NOMO-1 treated with DMSO at 0.1 percent for 48 hours (cell line): ENCODE measurements around the gene YKT6.
"Not testable (repeated sequence)": the region's sequence is repeated elsewhere in the genome, so short reads cannot be mapped to it uniquely, and the experiment has no call there.

Experiments
- DNase-seq: peaks from one replicate; lab custom pipeline; 2025; ENCODE audit not compliant: unreplicated experiment; lab: John Stamatoyannopoulos, UW

Gene YKT6

DNA sequence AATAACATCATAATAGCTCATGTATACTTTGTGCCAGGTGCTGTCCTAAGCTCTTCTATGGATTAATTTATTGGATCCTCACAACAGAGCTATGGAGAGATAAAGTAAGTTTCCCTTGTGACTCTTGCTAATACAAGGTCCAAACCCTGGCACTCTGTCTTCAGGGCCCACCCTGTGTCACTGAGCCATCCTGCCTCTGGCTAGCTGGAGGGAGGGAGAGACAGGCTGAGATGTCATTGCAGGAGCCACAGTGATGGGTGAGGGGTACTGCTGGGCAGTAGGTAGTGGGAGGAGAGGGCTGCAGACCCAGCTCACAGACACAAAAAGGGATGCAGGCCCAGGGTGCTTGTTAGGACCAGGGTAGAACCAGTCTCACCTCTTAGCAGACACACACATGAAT, 28.4 kb upstream of the YKT6 start:
- no peak for DNase-seq

DNA sequence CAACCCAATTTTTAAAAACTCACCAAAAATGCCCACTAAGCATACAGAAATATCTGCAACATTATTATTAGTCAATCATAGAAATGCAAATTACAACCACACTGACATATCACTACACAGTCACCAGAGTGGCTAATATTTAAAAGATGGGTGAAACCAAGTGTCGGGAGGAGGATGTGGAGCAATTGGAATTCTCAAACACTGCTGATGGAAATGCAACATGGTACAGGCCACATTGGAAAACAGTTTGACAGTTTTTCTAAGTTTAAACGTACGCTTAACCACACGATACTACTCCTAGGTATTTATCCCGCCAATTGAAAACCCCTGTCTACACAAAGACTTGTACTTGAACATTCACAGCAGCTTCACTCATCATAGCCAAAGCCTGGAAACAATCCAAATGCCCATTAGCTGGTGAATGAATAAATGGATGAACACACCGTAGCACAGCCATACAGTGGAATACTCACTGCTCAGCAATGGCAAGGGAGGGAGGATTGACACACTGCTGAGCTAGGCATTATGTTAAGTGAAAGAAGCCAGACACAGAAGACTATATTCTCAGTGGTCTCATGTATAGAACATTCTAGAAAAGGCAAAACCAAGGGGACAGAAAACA, 27.9 kb upstream of the YKT6 start:
- DNase-seq: no peak

DNA sequence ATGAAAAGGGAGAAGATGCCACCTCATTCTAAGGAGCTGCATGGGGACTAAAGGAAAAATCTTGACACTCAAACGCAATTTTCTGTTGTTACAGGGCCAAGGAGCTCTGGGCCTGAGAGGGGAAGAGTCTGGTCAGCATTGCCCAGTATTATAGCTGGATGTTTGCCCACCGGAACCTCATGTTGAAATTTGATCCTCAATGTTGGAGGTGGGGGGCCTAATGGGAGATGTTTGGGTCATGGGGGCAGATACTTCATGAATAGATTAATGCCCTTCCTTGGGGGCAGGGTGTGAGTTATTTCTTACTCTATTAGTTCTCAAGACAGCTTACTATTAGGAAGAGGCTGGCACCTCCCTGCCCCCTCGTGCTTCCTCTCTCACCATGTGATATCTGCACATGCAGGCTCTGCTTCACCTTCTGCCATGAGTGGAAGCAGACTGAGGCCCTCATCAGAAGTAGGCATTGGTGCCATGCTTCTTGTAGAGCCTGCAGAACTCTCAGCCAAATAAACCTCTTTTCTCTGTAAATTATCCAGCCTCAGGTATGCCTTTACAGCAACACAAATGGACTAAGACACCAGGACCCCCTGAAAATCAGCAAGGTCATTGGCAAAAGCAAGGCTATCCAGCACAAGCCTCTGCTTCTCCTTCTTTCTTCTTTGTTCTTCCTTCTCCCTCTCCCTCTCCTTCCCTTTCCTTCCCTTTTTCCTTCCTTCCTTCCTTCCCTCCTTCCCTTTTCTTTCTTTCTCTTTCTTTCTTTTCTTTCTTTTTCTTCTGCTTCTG, 26.7 kb upstream of the YKT6 start:
- no peak for DNase-seq

DNA sequence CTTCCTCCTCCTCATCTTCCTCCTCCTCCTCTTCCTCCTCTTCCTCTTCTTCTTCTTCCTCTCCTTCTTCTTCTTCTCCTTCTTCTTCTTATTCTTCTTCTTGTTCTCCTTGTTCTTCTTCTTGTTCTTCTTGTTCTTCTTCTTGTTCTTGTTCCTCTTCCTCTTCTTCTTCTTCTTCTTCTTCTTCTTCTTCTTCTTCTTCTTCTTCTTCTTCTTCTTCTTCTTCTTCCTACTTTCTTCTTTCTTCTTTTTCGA, 26.2 kb upstream of the YKT6 start:
- DNase-seq: not testable (repeated sequence)

DNA sequence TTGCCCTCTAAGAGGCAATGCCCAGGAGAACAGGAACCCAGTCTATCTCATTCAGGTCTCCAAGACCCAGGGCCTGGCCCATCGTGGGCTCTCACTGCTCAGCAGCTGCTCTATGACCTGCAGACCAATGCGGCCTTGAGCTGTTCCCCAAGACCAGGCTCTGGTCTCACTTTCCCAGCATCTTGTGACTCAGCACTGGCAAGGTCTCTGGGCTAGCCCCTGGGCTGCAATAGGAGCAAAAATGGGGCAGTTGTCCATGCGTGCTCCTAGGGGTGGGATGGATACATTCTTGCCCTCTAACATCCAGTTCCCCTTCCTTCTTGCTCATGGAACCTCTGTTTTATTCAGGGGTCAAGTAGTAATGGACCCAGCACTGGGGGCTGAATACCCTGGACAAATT, 25.0 kb upstream of the YKT6 start:
- DNase-seq: no peak

DNA sequence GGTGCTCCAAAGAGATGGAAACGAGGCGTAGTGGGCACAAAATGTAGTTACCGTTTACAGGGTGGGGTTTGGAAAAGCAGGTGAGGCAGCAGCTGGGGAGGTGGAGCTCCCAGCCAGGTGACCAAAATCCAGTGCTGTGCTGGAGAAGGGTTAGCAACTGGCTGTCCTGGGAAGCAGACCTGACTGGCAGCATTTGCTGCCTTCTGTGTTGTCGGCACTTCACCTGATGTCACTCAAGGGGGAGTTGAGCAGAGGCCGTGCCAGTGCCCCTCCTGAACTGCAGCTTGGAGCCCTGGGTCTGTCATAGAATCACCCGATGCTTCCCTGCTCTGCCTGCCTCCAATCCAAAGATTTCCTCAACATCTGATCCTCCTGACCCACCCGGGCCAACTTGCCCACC, 24.3 kb upstream of the YKT6 start:
- DNase-seq: no peak

DNA sequence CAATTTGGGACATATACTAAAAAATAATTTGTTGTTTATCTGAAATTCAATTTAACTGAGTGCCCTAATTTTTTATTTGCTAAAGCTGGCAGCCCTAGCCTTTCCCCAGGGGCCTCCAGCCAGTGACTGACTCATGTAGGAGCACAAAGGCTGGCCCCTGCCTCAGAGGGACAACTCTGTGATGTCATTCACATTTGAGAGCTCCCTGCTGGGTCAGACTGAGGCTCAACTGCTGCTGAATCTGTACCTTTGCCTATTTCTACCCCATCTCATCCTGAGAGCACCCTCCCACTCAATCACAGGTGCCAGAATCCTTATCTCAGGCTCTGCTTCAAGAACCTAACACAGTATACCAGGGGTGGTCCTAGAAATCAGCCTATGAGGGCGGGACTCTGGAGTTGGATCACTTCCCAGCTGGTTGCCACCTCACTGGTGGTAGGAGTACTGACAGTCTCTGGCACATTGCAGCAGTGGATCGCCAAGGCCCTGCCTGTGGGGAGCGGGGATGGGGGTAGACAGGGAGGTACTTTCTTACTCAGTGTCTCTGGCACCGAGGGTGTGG, 23.1 kb upstream of the YKT6 start:
- DNase-seq: no peak

DNA sequence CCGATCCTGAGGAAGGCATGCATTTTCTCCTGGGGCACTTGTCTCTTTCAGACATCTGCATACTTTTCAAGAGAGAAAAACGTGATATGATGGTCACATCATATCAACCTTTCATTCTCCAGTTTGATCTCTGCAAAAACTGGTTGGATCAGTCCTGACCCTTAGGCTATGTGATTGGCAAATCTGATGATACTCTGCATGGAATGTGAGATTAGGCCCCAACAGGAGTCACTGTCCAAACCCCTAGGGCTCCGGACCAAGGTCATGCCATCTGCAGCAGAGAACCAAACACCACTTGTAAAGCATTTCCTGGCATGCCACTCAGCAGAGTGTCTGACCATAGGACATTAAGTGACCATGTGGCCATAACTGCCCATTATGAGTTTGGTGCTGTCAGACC, 20.1 kb upstream of the YKT6 start:
- DNase-seq: no peak

DNA sequence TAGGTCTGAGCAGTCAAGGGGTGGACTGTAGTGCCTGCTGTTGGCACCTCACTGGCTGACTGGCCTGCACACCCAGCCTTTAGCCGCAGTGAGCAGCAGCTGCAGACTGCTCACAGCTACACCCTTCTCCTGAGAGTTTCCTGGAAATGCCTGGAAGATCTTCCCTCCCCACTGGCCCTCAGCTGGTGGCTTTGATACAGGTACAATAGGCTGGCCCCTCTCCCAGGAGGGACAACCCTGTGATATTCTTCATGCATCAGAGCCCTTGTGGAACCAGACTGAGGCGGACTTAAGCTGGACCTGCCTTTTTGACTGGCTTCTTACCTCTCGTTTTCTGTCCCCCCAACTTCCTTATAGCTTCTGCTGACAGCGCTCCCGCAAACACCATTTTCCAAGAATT, 18.0 kb upstream of the YKT6 start:
- no peak for DNase-seq

DNA sequence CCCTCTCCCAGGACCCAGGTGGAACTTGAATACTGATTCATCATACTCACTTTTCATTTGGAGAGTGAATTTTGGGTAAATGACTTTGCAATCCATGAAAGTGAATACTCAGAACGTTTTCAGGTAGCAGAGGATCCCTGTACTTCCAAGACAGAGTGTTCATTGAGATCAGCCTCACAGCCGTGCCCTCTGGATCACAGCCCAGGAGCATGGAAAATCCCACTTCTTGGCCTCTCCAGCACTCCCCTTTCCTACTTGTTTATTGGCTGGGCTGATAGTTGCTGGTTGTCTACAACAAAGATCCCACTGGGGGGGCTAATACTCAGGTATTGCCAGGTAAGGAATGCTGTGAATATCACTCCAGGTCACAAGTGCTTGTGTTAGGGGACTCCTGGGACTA, 17.4 kb upstream of the YKT6 start:
- no peak for DNase-seq

DNA sequence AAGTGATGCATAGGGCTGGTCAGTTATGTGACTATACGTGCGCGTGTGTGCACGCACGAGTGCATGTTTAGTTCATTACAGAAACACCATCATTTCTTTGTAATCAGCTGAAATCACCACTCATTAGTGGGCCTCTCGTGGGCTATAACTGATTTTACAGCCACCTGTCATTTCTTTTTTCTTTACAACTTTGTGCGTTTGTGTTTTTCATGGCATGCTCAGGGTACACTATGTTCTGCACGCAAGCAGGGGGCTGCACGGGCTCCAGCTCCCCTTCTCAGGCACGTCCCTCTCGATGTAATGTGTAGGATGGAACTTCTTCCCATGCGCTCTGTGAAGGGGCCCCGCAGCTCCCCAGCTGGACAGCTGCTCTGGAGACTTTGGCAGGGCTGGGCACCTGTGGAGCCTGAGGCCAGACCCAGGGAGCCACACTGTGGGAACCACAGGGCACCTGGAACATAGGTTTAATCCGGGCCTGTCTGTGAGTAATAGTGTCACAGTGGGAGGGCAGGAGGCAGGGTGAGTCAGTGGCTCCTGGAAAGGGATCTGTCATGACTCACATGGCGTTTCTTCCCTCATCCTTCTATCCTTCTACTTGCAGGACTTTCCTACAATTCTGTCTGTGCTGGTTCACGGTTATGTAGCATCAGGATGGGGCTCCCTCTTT, 16.4 kb upstream of the YKT6 start:
- DNase-seq: no peak

DNA sequence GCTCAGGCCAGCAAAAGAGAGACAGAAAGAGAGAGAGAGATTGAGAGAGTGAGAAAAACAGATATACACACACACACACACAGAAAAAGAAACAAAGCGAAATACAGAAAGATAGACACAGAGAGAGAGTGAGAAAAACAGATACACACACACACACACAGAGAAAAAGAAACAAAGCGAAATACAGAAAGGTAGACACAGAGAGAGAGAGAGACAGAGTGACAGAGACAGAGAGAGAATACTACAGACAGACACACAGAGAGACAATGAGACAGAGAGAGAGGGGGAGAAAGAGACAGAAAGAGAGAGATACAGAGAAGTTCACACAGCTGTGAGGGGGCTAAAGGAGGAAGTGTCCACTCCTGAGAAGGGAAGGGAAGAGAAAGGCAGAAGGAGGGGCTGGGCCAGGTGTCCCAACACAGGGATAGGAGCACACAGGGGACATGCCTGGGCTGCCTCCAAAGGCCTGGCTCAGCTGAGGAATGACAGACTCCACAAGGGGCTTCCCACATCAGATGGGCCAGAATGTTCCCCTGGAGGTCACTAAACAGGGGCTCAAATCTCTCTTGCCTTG, 15.8 kb upstream of the YKT6 start:
- DNase-seq: no peak

DNA sequence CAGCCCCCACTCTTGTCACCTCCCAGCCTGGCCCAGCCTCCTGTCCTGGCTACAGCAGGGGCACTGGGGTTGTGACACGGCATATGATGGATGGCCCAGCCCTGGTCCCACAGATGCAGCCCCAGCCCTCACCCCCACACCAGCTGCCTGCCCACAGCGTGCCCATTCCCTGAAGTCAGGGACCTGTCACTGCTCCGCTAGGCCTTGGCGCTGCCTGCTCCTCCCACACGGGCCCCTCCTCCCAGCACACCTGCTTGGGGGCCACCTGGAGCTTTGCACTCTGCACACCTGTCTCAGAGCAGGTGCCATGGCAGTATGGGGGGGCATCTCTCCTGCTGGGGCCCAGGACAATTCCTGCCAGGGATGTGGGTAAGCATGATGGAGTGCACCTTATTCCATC, 15.0 kb upstream of the YKT6 start:
- DNase-seq: no peak

DNA sequence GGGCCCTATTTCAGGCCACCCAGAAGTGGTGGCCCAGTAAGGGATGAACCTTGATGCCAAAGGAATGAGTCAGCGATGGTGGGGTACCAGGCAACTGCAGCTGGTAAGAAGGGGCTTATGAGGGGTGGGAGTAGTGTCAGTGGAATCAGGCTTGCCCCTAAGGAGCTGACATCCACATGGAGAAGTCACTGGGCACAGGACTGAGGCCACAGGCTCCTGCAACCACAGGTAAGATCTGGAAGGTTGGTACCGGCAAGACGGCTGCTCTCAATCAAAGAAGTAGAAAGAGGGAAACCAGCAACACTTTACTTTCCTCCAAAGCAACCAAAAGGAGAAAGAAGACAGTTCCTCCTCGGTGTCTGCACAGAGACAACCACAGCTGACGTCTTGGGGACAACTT, 14.0 kb upstream of the YKT6 start:
- DNase-seq: no peak

DNA sequence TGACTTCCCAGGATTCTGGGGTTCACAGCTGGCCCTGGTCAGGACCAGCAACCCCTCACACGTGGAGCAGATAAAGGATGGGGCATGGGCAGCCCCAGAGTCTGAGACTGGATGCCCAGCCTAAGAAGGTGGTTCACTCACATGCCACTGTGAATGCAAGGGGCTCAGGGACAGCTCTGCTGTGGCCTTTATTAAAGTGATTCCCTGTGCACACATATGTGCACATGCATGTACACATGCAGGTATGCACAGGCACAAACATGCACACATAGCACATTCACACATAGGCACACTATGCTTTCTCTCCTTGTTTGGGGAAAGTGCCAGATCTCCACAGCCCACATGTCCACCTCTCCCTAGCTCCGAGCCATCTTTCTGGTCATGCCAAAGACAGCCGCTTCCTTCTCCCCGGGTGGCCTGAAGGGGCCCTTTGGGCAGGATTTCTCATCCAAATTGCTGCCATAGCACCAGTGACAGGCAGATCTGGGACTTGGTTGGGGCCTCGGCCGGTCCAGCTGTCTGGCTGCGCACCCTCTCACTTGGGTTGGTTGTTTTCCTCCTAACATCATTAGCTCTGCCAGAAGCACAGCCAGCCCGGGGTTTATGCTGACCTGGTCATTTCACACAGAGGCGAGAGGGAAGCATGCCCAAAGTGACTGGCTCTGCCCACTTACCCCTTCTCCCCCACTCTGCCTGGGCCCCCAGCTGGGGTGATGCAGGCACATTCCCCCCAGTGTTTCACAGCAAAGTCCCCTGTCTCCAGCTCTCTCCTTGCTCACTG, 13.0 kb upstream of the YKT6 start:
- DNase-seq: no peak

DNA sequence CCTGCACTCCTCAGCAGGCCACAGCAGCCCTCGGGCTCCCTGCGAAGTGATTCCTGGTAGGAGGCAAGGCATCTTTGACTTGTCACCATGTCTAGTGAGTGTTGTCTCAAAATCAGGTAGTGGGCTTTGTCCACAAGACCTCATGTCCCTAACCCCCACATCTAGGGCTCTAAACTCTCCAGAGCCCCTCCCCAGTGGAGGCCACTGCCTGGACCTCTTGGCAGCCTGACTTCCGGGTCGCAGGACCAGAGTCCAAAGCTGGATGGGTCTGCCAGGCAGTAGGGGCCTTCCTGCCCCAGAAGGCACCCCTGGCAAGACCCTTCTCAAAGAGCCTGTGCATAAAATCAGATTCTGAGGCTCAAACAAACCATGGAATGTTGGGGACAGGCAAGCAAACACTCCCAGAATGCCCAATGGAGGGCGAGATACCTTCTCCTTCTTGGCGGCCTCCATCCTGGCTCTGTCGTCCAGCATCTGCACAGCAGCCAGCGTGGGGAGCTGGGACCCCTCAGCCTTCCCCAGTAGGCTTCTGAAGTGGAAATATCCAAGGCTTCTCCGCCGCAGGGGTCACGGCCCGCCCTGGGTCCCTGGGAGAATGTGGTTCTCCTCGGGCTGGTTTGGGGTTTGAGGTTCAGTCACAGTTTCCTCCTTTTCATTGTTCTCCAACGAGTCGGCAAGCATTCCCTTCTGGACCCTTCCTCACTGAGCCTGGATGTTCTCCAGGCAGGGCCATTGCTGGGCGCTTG, 12.1 kb upstream of the YKT6 start:
- DNase-seq: no peak

DNA sequence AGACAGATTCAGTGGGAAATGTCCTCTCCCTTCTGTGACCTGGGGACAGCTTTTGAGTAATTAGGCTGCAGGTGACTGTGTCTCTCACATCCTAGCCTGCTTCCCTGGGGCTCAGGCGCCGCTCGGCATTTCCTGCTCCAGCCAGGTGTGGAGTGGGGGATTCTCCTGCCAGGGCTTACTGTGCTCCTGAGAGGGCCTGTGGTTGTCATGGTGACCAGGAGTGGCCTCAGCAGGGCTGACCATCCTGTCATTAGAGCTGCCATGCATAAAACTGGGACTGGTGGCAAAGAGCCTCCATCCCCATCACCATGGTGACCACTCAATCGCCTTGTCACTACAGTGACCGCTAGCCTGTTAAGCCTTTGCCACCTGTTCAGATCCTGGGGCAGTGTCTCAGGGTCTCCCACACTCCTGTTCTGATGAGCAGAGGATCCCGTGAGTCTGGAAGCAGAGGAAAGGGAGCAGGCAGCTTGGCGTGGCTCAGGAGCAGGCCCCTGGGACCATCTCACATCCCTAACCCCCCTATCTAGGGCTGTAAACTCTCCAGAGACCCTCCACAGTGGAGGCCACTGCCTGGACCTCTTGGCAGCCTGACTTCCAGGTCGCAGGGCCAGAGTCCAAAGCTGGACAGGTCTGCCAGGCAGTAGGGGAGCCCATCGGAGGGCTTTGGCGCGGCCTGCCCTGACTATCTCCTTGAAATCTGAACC, 11.3 kb upstream of the YKT6 start, which contains the start of gene GCK:
Gene GCK (minus strand): TSS at position 154 of the 707 bp plus-strand sequence. CDS start 486 bp downstream, outside the sequence.
- no peak for DNase-seq

DNA sequence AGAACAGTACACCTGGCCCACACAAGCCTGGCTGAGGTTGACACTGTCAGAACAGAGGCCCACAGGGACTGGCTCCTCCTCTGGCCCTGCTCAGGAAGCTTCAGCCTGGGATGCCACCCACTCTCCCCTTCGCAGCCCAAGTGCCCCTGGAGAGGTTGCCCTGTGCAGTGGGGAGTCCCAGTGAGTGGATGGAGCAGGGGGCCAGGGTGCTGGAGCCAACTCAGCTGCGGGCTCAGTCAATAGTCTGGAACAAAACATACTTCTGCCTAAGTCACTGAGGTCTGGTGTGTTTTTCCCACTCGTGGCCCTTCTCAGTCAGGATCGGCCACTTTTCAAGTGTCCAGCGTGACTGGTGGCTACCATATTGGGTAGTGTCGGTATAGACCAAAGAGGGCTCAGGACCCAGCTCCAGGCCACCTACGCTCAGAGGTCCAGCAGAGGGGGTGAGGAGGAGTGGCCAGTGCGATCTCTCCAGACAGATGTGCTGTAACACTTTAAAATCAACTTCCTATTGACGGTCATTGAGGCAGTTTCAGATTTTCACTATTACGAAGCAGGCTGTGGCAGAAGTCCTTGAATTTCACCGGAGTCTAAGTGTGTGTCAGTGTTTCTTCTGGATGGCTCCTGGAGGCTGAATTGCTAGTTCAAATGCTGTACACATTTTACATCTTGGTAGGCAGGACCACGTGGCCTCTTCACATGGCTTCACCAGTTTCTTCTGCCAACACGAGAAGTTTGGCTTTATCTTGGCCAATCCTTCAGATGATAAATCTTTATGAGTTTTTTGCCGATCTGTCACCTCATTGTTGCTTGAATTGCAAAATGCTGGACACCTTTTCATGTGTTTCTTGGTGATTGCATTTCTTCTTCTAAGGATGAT, 10.5 kb upstream of the YKT6 start:
- DNase-seq: no peak

DNA sequence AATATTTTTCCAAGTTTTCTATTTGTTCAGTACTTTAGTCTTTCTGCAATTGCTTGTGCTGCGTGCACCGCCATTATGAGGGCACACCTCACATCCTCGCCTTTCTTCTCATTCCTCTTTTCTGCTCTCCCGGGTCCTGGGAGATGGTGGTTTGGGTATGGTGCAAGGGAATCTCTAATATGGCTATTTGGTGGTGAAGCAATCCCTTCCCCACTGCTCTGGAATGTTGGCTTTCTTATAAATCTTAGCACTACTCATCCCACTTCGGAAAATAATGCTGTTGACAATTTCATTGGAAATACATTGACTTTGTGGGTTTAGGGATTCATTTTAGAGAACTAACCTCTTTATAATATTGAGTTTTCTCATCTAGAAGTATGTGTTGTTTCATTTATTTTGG, 9.6 kb upstream of the YKT6 start:
- DNase-seq: no peak
